NCI-H226 (cell line): Measurements from ENCODE around the gene TBX21.

ENCODE experiments used
- DNase-seq: peaks from one replicate; pipeline ENCODE4 v3.0.0-alpha.2; 2015

TBX21 gene

DNA sequence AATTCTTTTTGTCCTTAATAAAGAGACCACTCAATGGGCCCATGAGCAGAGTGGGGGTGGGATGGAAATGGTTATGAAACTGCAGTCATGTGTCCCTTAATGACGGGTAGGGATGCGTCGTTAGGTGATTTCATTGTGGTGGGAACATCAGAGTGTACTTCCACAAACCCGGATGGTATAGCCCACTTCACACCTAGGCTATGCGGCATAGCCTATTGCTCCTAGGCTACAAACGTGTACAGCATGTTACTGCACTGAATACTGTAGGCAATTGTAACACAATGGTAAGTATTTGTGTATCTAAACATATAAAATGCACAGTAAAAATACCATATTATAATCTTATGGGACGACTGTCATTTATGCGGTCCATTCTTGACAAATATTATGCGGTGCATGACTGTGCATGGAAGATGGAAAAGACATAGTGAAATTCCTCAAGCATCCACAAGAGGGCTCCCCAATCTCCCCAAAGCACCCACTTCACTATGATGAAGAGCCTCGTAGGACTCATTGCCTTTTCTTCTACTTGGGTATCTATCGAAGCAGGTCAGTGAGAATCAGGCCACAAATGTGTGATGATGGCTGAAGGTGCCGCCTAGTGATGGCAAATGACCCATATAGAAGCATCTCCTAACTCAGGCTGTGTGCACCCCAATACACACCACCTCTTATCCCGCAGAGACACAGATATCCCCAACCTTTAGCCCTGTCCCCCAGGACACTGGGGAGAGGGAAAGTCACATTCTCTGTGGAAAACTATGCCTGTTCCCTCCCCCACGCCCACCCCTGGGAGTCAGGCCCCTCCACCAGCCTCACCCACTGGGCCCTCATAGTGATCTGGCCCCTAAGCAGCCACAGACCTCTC is 43.5 kb downstream of the TBX21 start:
- no peak for DNase-seq

DNA sequence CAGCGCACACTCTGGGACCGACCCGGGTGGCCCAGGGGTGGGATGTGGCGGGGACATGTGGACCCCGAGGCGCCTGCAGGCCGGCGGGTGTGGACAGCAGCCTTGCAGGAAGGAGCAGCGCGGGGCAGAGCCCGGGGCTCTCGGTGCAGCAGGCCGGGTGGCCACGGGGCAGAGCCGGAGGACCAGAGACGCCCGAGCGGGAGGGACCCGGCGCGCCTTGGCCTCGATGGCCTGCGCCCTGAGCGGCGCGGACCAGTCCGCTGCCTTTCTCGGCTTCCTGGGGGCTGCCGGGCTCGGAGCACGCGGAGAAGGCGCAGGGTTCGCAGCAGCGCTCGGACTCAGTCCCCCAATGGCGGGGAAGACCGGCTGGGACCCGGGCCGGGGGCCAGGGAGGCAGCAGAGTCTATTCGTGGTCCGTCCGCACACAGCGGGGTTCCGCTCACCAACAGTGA is 45.2 kb downstream of the TBX21 start:
- no peak for DNase-seq

DNA sequence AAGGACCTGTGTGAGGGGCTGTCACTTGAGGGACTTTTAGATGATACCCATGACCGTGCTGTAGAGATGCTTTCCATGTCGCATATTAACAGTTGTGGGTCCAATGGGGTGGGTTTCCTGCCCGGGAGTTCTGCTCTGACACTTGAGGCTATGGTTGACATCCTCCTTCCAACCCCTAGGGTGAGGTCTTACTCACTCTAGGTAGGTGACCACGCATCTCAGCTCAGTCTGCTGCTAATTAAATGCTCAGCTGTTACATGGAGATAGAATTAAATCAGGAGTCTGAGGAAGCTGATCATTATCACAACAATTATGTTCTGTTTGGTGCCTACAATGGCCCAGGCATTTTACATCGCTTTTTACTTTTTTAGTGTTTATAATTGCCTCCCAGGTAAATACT is 48.4 kb downstream of the TBX21 start:
- DNase-seq = no peak

DNA sequence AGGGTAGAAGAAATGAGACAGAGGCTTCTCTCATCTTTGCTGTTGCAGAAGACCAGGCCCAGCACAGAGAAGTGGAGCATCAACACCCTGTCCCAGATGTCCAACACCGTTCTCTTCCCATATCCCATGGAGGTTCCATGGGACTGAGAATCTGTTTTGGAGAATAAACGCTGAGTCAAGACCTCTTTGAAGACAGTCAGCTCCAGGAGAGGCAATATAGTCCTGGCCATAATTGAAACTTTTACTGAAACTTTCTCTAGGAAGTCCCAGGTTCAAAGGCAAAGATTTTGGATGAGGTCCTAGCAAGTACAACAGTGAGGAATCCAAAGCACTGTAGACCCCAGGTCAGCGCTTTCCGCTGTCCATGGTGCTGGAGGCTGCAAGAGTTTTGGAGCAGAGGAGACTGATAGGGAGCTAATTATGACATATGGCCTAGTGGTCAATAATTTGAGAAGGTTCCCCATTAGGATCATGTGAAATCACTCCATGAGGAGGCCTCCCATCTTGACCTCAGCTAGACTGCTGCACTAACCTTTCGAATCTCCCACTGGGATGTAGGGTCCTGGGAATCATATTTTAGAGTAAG is 52.6 kb downstream of the TBX21 start:
- DNase-seq = peak; percentile 13

DNA sequence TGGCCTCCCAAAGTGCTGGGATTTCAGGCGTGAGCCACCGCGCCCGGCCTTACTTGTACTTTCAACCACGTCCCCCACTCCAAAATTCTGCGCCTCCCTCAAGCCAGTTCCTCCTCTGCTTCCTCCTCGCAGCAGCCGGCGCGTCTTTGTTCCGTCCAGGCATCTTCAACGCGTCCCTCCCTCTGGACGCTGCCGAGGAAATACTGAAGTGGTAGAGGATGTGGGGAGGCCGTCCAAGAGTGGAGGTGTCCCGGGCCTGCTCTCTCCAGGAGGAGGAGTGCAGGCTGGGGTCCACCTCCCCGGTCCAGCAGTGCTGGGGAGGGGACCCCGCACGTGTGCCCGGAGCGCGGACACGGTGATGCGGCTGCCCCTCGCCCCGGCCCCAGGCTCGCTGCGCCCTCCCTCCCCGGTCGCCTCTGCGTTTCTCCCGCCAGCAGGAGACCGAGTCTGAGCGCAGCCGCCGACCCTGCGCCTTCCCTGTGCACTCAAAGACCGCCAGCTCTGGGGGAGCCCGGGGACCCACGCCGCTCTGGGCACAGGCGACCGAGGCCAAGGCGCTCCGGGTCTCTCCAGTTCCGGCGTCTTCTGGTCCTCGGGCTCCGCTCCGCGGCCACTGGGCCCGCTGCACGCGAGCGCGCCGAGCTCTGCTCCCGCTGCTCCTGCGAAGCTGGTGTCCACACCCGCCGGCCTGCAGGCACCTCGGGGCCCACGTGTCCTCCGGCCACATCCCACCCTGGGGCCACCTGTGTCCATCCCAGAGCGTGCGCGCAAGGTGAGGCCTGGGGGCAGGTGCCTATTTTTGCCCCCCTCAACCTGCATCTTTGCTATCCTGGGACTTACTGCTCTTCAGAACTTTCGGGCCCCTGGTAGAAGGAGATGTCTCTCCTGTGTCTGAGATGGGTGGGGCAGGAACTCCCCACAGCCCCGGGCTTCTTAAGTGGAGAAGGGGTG is 56.9 kb downstream of the TBX21 start:
- peak; percentile 36 for DNase-seq

DNA sequence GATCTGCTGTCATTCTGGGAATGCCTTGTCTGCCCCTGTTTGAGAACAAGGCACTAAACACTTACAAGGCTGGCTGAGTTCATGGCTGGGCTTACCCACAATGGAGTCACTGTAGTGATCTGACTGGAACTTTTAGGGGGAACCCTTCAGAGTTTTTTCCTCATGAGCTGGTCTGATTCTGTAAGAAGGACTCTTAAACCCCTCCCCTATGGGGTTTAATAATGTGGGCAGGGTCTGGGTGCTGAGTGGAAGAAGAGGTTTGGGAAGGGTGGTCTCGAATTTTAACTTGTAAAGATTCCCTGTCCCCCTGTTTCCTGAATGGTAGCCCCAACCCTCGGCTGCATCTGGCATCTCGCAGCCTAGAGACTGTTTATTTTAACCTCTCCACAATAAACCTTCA is 58.0 kb downstream of the TBX21 start:
- no peak for DNase-seq

DNA sequence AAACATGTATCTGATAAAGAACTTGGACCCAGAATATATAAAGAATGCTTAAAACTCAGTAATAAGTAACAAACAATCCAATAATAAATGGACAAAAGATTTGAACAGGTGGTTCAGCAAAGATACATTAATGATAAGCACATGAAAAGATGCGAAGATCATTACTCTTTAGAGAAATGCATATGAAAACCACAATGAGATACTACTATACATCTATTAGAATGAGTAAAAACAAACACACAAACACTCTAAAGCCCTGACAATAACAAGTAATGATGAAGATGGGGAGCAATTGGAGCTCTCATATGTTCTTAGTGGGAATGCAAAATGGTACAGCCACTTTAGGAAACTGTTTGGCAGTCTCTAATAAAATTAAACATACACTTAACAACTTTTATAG is 59.4 kb downstream of the TBX21 start:
- no peak for DNase-seq

DNA sequence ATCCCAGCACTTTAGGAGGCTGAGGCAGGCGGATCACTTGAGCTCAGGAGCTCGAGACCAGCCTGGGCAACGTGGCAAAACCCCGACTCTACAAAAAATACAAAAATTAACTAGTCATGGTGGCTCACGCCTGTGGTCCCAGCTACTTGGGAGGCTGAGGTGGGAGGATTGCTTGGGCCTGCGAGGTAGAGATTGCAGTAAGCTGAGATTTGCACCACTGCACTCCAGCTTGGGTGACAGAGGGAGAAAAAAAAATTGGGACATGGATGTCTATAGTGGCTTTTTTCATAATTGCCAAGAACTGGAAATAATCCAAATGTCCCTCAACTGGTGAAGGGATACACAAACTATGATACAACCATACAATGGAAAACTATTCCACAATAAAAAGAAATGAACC is 59.9 kb downstream of the TBX21 start:
- no peak for DNase-seq
